HuH-7.5 (cell line): Measurements from ENCODE around the gene CMYA5.

ENCODE experiments used
- DNase-seq: peaks from one replicate; pipeline ENCODE4 v3.0.0; 2011; ENCODE audit warnings: low spot score

The CMYA5 gene

GRCh38 chr5:79834754-79835714 lies 145.4 kb downstream of the CMYA5 start:
- no peak for DNase-seq

GRCh38 chr5:79837761-79838551 lies 148.3 kb downstream of the CMYA5 start:
- DNase-seq = no peak

GRCh38 chr5:79840084-79840990 lies 150.7 kb downstream of the CMYA5 start:
- DNase-seq = no peak

- no peak for DNase-seq
Observed at GRCh38 chr5:79841172-79841571, 151.5 kb downstream of the CMYA5 start.

- no peak for DNase-seq
Observed at GRCh38 chr5:79842006-79842881, 152.6 kb downstream of the CMYA5 start.

GRCh38 chr5:79842991-79843390 lies 153.4 kb downstream of the CMYA5 start:
- no peak for DNase-seq

GRCh38 chr5:79843450-79844388 lies 154.1 kb downstream of the CMYA5 start:
- DNase-seq = no peak

- DNase-seq = no peak
Observed at GRCh38 chr5:79844571-79844970, 154.9 kb downstream of the CMYA5 start.

GRCh38 chr5:79845448-79846197 lies 156.0 kb downstream of the CMYA5 start:
- no peak for DNase-seq

GRCh38 chr5:79846198-79846521 lies 156.5 kb downstream of the CMYA5 start:
- DNase-seq = no peak

- no peak for DNase-seq
Observed at GRCh38 chr5:79847561-79847960, 157.9 kb downstream of the CMYA5 start.

GRCh38 chr5:79849061-79849460 lies 159.4 kb downstream of the CMYA5 start:
- DNase-seq = no peak
